Measurements from ENCODE around the gene FSCN2. TPM values are rescaled to one million over a fixed set of nuclear protein-coding genes. Genes with fewer than 3 reads are reported as not detected.

FSCN2 gene
- total RNA-seq, 1 donor from 2014 or later: 5.6 TPM

DNA sequence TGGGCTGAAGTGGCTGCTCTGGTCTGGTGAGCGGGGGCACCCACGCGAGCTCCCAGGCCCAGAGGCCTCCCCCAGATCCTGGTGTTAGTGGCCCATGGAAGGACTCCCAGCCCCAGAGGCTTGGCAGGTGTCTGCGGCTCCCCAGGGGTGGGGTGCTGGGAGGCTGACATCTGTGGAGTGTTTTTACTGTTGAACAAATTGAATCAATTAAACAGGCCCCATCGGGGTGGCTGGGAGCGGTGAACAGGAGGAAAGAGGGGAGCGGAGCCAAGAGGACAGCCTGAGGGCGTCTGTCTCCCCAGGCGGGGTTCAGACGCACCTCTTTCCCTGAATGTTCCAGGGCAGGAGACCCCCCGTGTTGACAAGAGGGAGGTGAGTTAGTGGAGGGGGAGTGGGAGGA, 45.5 kb upstream of the FSCN2 start:
- no peak overlapping the region for H3K4me3 Mint-ChIP-seq (ENCODE audit: unreplicated experiment)

GRCh38 chr17:81483085-81483861, 44.9 kb upstream of the FSCN2 start:
- Histone ChIP-seq H3K27me3 (ENCODE audit: insufficient read depth, low read length) (no peaks in the 10 kb centered on the region), H4K20me1 (ENCODE audit: insufficient read depth, low read length) (no peaks in the 10 kb centered on the region), H2AFZ (ENCODE audit: low read depth, low read length) (peak overlapping the region; percentile 85), H3K79me2 (ENCODE audit: insufficient read depth, low read length) (no peaks in the 10 kb centered on the region), H3K4me3 (ENCODE audit: insufficient read depth, low read depth, low read length) (no peak overlapping the region), H3K4me1 (ENCODE audit: insufficient read depth, low read length) (peaks cover 17% of the 10 kb centered on the region), H3K9ac (ENCODE audit: low read length) (no peak overlapping the region), H3K9me3 (ENCODE audit: insufficient read depth, low read depth, low read length) (no peaks in the 10 kb centered on the region), H3K36me3 (ENCODE audit: insufficient read depth, low read length) (no peaks in the 10 kb centered on the region), H3K4me2 (ENCODE audit: low read length) (peak overlapping the region; percentile 83), H3K27ac (ENCODE audit: low read depth, low read length) (no peak overlapping the region)
- Mint-ChIP-seq H3K4me1 (ENCODE audit: low read depth, unreplicated experiment) (peaks cover 4% of the 10 kb centered on the region), H3K27ac (ENCODE audit: unreplicated experiment) (no peak overlapping the region), H3K4me3 (ENCODE audit: unreplicated experiment) (no peak overlapping the region), H3K9me3 (ENCODE audit: unreplicated experiment) (no peaks in the 10 kb centered on the region), H3K27me3 (ENCODE audit: low read depth, unreplicated experiment) (peaks cover 32% of the 10 kb centered on the region), H3K36me3 (ENCODE audit: low read depth, unreplicated experiment) (no peaks in the 10 kb centered on the region)
- FAIRE-seq: no peak
- DNase-seq (ENCODE audit: low read depth): no peak
- no peak for TF ChIP-seq EZH2 (IDR thresholded peaks at IDR 0.05; ENCODE audit: insufficient read depth, low read length)
- TF ChIP-seq, protein P1, sequence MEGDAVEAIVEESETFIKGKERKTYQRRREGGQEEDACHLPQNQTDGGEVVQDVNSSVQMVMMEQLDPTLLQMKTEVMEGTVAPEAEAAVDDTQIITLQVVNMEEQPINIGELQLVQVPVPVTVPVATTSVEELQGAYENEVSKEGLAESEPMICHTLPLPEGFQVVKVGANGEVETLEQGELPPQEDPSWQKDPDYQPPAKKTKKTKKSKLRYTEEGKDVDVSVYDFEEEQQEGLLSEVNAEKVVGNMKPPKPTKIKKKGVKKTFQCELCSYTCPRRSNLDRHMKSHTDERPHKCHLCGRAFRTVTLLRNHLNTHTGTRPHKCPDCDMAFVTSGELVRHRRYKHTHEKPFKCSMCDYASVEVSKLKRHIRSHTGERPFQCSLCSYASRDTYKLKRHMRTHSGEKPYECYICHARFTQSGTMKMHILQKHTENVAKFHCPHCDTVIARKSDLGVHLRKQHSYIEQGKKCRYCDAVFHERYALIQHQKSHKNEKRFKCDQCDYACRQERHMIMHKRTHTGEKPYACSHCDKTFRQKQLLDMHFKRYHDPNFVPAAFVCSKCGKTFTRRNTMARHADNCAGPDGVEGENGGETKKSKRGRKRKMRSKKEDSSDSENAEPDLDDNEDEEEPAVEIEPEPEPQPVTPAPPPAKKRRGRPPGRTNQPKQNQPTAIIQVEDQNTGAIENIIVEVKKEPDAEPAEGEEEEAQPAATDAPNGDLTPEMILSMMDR (IDR thresholded peaks at IDR 0.05; ENCODE audit: insufficient read depth, low read depth, low read length): no peak

More for the DNA sequence above, 45.5 kb upstream of the FSCN2 start:
- H3K27ac Mint-ChIP-seq (ENCODE audit: unreplicated experiment): no peak overlapping the region
- H3K79me2 ChIP-seq (ENCODE audit: insufficient read depth, low read length): no peaks in the 10 kb centered on the region
- no peak overlapping the region for H2AFZ ChIP-seq (ENCODE audit: low read depth, low read length)
- no peaks in the 10 kb centered on the region for H3K36me3 ChIP-seq (ENCODE audit: insufficient read depth, low read length)
- H3K4me2 ChIP-seq (ENCODE audit: low read length): no peak overlapping the region
- H3K36me3 Mint-ChIP-seq (ENCODE audit: low read depth, unreplicated experiment): no peaks in the 10 kb centered on the region
- no peak overlapping the region for H3K9ac ChIP-seq (ENCODE audit: low read length)
- TF ChIP-seq, protein P1 (IDR thresholded peaks at IDR 0.05; ENCODE audit: insufficient read depth, low read depth, low read length): no peak
- TF ChIP-seq EZH2 (IDR thresholded peaks at IDR 0.05; ENCODE audit: insufficient read depth, low read length): no peak
- FAIRE-seq (no peak), DNase-seq (ENCODE audit: low read depth) (no peak)
- no peaks in the 10 kb centered on the region for H3K9me3 Mint-ChIP-seq (ENCODE audit: unreplicated experiment)
- no peaks in the 10 kb centered on the region for H4K20me1 ChIP-seq (ENCODE audit: insufficient read depth, low read length)
- no peak overlapping the region for H3K4me3 ChIP-seq (ENCODE audit: insufficient read depth, low read depth, low read length)
- no peak overlapping the region for H3K27ac ChIP-seq (ENCODE audit: low read depth, low read length)
- H3K9me3 ChIP-seq (ENCODE audit: insufficient read depth, low read depth, low read length): no peaks in the 10 kb centered on the region
- H3K4me1 ChIP-seq (ENCODE audit: insufficient read depth, low read length): peaks cover 16% of the 10 kb centered on the region
- no peaks in the 10 kb centered on the region for H3K27me3 ChIP-seq (ENCODE audit: insufficient read depth, low read length)
- H3K27me3 Mint-ChIP-seq (ENCODE audit: low read depth, unreplicated experiment): peaks cover 38% of the 10 kb centered on the region
- peaks cover 4% of the 10 kb centered on the region for H3K4me1 Mint-ChIP-seq (ENCODE audit: low read depth, unreplicated experiment)

DNA sequence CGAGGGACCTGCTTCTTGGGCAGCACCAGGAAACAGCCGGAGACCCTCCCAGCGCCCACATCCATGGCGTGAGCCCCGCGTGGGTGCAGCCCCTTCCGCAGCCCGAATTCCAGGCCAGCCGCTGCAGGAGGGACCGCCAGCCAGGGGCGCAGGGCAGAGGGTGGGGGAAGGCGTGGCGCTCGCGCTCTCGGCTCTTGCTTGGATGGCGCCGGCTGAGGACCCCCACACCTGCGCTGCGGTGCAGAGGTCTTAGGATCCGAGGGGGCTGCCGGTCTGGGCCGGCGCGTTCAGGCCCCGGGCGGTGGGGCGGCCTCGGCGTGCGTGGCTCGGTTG, 44.3 kb upstream of the FSCN2 start:
- no peaks in the 10 kb centered on the region for H3K9me3 ChIP-seq (ENCODE audit: insufficient read depth, low read depth, low read length)
- DNase-seq (ENCODE audit: low read depth) (no peak), FAIRE-seq (no peak)
- no peak overlapping the region for H3K4me3 ChIP-seq (ENCODE audit: insufficient read depth, low read depth, low read length)
- H3K4me2 ChIP-seq (ENCODE audit: low read length): peak overlapping the region; percentile 83
- H3K9ac ChIP-seq (ENCODE audit: low read length): no peak overlapping the region
- H3K79me2 ChIP-seq (ENCODE audit: insufficient read depth, low read length): no peaks in the 10 kb centered on the region
- H3K4me1 Mint-ChIP-seq (ENCODE audit: low read depth, unreplicated experiment): peaks cover 4% of the 10 kb centered on the region
- no peak for TF ChIP-seq EZH2 (IDR thresholded peaks at IDR 0.05; ENCODE audit: insufficient read depth, low read length)
- TF ChIP-seq, protein P1 (IDR thresholded peaks at IDR 0.05; ENCODE audit: insufficient read depth, low read depth, low read length): no peak
- no peaks in the 10 kb centered on the region for H3K36me3 Mint-ChIP-seq (ENCODE audit: low read depth, unreplicated experiment)
- peaks cover 30% of the 10 kb centered on the region for H3K27me3 Mint-ChIP-seq (ENCODE audit: low read depth, unreplicated experiment)
- no peaks in the 10 kb centered on the region for H4K20me1 ChIP-seq (ENCODE audit: insufficient read depth, low read length)
- no peaks in the 10 kb centered on the region for H3K36me3 ChIP-seq (ENCODE audit: insufficient read depth, low read length)
- H3K4me3 Mint-ChIP-seq (ENCODE audit: unreplicated experiment): no peak overlapping the region
- peak overlapping the region; percentile 85 for H2AFZ ChIP-seq (ENCODE audit: low read depth, low read length)
- peaks cover 17% of the 10 kb centered on the region for H3K4me1 ChIP-seq (ENCODE audit: insufficient read depth, low read length)
- H3K27ac Mint-ChIP-seq (ENCODE audit: unreplicated experiment): no peak overlapping the region
- H3K27me3 ChIP-seq (ENCODE audit: insufficient read depth, low read length): no peaks in the 10 kb centered on the region
- H3K27ac ChIP-seq (ENCODE audit: low read depth, low read length): no peak overlapping the region
- H3K9me3 Mint-ChIP-seq (ENCODE audit: unreplicated experiment): no peaks in the 10 kb centered on the region

All from astrocyte (in vitro differentiated cells and primary cell).